Ishikawa (cell line): ENCODE data around the gene ADAD2.

Experiments
- CEBPB ChIP-seq: IDR thresholded peaks from 2 replicates; pipeline ENCODE4 v1.6.1; 2012
- EGR1 ChIP-seq: IDR thresholded peaks from 2 replicates; pipeline ENCODE4 v1.6.1; 2012
- EP300 ChIP-seq: IDR thresholded peaks from 2 replicates; pipeline ENCODE4 v1.6.1; 2012; ENCODE audit warnings: borderline replicate concordance
- FOXM1 ChIP-seq: IDR thresholded peaks from 2 replicates; pipeline ENCODE4 v1.6.1; 2012; ENCODE audit warnings: low read depth, borderline replicate concordance
- NFIC ChIP-seq: IDR thresholded peaks from 2 replicates; pipeline ENCODE4 v1.6.1; 2012
- TAF1 ChIP-seq: IDR thresholded peaks from 2 replicates; pipeline ENCODE4 v1.6.1; 2012; ENCODE audit warnings: low read depth, mild to moderate bottlenecking
- TEAD4 ChIP-seq: IDR thresholded peaks from 2 replicates; pipeline ENCODE4 v1.6.1; 2012
- YY1 ChIP-seq: IDR thresholded peaks from 2 replicates; pipeline ENCODE4 v1.6.1; 2012; ENCODE audit warnings: low read depth

DNA sequence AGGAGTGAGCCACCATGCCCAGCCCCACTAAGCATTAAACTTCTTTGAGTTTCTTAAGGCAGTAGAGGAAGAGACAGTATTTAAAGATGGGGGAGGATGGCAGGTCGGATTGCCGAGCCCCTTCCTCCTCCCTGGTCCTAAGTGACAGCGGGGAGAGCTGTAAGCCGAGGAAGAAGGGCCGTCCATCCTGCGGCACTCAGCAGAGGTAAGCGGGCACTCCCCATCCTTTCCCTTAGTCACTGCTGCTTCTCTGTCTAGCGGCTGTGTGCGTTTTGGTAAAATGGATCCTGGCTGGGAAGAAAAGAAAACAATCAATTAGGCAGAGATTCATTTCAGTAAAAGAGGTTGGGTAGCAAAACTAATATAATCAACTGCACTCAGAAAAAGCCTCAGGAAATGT, 31.9 kb upstream of the ADAD2 start:
- no peak for TF ChIP-seq NFIC
- no peak for TF ChIP-seq CEBPB
- TF ChIP-seq FOXM1, result no peak
- TF ChIP-seq EP300, result no peak
- TF ChIP-seq TAF1, result no peak
- no peak for TF ChIP-seq TEAD4
- TF ChIP-seq EGR1, result no peak
- TF ChIP-seq YY1, result no peak
